Measurements from ENCODE around the gene MRPL51.

- TF ChIP-seq SMC3 (conservative IDR thresholded peaks at IDR 0.05; ENCODE audit: poor library complexity) (no peak), EP300 (conservative IDR thresholded peaks at IDR 0.05; ENCODE audit: poor library complexity, severe bottlenecking) (no peak)
These were observed 50.2 kb downstream of the MRPL51 start for GRCh38 chr12:6442836-6443235.

All from neural cell (in vitro differentiated cells).